ENCODE measurements around the gene ZFPL1. TPM values are rescaled to one million over a fixed set of nuclear protein-coding genes. Genes with fewer than 3 reads are reported as not detected.

Gene ZFPL1
- total RNA-seq, 1 donor from 2014 or later: 25.7 TPM

DNA sequence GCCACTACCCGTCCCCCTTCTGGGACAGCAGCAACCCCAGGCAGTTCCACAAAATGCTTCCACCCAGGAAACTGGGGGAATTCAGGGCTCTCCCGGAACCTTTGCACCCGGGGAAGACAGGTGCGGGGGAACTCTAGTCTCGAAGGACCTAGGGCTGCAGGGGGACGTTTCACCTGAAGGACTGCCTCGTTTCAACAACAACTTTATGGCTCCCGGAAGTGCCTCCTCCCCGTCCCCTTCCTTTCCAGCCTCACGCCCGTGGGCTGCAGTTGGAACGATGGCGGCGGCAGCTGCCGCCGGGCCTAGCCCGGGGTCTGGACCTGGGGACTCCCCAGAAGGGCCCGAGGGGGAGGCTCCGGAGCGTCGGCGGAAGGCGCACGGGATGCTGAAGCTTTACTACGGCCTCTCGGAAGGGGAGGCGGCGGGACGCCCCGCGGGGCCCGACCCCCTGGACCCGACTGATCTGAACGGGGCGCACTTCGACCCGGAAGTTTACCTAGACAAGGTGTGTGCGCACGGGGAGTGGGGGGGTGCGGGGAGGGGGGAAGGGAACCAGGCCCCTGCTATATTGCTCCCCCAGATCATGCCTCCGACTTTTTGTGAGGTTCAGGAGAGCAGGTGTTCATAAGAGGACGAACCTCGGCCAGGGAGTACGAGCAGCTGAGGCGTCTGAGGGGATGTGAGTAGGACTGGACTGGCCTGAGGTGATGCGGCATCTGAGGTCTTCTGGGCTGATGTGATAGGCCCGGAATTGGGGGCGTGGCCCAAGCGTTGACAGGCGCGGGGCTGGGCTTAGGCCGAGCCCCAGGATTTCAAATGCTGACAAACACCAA is 12.2 kb downstream of the ZFPL1 start, which contains the start of gene VPS51:
Gene VPS51, plus strand, starts transcription at position 241 of the 833 bp plus-strand sequence. Its CDS starts 37 bp downstream, at position 278.
- ATAC-seq: peak; percentile 92

DNA sequence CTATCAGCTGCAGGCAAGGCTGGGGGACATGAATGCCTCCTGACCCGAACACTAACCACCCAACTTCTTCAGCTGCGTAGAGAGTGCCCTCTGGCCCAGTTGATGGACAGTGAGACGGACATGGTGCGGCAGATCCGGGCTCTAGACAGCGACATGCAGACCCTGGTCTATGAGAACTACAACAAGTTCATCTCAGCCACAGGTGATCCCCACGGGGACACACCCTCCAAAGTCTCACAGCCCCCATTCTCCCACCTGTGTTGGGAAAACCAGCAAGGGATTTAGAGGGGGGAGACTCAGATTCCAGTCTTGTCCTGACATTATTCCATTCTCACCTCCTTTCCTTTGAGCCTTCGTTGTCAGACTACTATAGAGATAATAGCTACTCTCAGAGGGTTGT is 12.9 kb downstream of the ZFPL1 start:
- no peak for ATAC-seq

DNA sequence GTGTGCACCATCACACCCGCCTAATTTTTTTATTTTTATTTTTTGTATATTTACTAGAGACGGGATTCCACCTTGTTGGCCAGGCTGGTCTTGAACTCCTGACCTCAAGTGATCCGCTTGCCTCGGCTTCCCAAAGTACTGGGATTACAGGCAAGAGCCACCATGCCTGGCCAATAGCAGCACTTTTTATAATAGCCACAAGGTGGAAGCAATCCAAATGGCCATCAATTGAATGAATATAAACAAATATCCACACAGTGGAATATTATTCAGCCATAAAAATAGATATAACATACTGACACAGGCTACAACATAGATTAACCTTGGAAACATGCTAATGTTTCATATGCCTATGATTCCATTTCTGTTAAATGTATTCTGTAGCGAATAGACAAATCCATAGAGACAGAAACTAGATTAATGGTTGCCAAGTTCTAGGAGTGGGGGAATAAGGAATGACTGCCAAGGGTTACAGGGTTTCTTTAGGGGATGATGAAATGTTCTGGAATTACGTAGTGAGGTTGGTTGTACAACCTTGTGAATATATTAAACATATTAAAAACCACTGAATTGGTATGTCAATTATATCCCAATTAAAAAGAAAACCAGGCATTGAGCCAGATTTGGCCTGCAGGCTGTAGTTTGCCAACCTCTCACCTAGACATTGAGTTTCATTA is 16.8 kb downstream of the ZFPL1 start:
- peak; percentile 1 for ATAC-seq

DNA sequence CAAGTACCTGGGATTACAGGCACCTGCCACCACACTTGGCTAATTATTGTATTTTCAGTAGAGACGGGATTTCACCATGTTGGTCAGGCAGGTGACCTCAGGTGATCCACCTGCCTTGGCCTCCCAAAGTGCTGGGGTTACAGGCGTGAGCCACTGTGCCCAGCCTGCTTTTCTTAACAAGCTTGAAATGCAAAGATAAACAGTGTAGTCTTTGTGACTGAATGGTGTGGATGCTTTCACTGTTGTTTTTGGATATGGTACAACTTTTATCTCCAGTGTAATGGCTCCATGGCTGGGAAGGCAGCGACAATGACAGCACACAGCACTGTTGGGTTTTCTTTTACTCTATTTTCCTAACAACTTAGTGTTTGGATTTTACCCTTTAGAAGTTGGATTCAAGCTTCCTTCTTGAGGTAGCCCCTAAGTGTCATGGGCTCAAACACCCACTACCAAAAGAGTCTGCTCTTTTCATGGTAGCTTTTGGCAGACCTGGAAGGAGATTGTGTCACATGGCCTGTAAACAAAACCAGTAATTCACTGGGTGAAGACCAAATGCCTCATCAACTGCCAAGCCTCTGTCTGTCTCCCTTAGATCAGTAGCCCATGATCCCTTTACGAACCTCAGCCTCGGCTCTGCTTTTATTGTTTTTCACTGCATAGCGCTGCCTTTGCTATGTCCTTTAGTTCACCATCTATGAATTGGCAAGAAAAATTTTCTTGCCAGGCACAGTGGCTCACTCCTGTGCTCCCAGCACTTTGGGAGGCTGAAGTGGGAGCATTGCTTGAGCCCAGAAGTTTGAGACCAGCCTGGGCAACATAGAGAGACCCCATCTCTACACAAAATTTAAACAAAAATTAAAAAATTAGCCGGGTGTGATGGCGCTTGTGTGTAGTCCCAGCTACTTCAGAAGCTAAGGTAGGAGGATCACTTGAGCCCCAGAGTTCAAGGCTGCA is 18.4 kb downstream of the ZFPL1 start:
- ATAC-seq: peak; percentile 30

DNA sequence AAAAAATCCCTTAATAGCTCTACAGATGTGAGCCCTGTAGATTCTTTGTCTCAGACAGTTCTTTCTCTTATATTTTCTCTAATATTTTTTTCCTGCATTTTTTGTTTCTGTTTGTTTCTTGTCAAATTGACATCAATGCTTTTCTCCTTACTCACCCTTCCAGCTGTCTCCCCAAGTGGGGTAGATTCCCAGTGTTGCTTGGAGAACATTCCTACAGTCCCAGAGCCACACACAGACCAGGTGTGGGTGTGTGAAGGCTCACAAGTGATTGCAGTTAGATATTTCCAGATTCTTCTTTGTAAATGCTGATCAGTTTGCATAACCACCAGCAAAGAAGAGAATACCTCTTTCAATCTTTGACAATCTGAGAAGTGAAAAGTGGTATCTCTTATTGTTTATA is 19.5 kb downstream of the ZFPL1 start:
- no peak for ATAC-seq

DNA sequence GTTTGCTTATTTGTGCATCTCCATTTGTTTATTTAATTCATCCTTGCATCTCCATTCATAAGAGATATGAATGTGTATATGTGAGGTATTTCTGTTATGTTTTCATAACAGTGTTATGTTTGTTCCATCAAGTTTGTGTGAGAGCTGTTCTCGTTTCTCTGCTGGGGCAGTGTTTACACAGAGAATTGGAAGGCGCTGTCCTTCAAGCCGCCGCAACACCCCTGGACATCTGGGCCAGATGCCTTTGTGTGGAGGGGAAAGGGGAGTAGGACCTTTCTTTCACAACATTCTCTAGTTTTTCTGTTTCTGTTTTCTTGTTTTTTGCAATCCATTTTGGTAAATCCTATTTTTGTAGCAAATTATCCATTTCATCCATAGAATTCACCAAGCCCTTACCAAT is 20.6 kb downstream of the ZFPL1 start:
- no peak for ATAC-seq

DNA sequence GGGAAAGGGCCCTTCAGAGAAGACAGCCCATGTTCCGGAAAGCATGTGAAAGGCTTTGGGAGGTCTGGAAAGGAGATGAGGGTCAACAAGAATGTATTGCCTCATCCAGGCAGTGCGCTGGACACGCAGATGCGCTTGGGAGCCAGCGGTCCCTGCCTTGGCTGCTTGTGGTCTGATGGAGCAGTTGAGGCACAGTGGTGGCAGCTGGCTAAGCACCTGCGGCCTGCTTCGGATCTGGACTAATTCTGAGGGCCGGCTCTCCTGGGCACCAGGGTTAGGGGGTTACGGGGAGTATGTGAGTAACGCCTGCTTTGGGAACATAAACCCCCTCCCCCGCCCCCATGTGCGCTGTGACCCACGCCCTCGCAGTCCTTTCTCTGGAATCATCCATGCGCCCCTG is 23.1 kb downstream of the ZFPL1 start:
- ATAC-seq: no peak

DNA sequence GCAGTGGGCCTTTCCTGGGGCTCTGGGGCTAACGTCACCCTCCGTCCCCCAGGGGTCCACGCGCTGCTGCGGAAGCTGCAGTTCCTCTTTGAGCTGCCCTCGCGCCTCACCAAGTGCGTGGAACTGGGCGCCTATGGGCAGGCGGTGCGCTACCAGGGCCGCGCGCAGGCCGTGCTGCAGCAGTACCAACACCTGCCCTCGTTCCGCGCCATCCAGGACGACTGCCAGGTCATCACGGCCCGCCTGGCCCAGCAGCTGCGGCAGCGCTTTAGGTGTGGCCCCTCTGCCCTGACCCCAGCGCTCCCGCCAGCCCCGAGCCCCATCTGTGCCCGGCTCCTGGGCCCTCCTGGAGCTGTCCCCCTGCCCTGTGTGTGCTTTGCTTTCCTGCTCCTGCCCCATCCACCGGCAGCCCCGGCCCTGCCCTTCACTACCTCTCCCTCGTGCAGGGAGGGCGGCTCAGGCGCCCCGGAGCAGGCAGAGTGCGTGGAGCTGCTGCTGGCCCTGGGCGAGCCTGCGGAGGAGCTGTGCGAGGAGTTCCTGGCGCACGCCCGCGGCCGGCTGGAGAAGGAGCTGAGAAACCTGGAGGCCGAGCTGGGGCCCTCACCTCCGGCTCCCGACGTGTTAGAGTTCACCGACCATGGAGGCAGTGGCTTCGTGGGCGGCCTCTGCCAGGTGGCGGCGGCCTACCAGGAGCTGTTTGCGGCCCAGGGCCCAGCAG is 23.9 kb downstream of the ZFPL1 start:
- no peak for ATAC-seq

DNA sequence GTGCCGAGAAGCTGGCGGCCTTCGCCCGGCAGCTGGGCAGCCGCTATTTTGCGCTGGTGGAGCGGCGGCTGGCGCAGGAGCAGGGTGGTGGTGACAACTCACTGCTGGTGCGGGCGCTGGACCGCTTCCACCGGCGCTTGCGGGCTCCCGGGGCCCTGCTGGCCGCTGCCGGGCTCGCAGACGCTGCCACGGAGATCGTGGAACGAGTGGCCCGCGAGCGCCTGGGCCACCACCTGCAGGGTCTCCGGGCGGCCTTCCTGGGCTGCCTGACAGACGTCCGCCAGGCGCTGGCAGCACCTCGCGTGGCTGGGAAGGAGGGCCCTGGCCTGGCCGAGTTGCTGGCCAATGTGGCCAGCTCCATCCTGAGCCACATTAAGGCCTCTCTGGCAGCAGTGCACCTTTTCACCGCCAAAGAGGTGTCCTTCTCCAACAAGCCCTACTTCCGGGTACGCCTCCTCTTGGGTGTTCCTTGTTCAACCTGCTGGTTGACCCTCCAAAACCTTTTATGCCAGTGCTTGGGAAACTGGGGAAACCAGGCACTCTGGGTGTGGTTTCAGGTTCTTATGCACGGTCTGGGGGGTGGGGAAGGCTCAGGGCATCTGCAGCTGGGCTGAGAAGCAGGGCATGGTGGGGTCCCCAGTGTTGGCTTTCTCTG is 24.6 kb downstream of the ZFPL1 start:
- peak; percentile 29 for ATAC-seq

DNA sequence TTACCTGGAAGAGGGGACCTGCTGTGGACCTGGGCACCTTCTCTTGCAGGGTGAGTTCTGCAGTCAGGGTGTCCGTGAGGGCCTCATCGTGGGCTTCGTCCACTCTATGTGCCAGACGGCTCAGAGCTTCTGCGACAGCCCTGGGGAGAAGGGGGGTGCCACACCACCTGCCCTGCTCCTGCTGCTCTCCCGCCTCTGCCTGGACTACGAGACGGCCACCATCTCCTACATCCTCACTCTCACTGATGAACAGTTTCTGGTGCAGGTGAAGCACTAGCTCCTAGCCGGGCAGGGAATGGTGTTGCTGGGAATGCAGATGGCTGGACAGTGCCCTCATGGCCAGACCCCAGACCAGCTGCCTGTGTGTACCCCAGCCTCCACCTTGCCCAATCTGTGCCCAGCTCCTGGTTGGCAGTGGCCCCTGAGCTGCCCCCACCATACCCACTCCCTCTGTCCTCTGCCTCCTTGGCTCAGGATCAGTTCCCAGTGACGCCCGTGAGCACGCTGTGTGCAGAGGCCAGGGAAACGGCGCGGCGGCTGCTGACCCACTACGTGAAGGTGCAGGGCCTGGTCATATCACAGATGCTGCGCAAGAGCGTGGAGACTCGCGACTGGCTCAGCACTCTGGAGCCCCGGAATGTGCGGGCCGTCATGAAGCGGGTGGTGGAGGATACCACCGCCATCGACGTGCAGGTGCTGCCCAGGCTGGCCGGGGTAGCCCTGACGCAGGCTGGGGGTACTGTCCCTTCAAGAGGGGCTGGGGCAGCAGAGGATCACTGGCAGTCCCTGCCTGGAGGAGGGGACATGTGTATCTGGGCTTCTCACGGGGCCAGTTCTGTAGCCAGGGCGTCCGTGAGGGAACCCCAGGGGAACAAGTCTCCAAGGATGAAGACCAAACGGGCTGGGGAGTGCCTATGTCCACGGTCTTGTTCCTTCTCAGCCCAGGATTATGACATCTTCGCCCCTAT is 25.5 kb downstream of the ZFPL1 start:
- ATAC-seq: no peak

DNA sequence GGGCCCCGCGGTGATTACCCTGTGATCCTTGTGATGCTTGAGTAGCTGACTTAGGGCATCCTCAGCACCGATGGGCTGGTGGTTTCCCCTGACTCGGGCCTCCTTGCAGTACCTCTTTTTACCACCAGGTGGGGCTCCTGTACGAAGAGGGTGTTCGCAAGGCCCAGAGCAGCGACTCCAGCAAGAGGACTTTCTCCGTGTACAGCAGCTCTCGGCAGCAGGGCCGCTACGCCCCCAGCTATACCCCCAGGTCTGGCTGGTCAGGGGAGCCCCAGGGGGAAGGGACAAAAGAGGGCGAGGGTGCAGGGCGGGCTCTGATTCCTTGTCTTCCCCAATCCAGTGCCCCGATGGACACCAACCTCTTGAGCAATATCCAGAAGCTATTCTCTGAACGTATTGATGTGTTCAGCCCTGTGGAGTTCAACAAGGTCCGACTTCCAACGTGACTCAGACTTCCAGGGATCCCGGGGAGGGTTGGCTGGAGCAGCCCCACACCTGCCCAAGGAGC is 26.4 kb downstream of the ZFPL1 start:
- peak; percentile 55 for ATAC-seq

DNA sequence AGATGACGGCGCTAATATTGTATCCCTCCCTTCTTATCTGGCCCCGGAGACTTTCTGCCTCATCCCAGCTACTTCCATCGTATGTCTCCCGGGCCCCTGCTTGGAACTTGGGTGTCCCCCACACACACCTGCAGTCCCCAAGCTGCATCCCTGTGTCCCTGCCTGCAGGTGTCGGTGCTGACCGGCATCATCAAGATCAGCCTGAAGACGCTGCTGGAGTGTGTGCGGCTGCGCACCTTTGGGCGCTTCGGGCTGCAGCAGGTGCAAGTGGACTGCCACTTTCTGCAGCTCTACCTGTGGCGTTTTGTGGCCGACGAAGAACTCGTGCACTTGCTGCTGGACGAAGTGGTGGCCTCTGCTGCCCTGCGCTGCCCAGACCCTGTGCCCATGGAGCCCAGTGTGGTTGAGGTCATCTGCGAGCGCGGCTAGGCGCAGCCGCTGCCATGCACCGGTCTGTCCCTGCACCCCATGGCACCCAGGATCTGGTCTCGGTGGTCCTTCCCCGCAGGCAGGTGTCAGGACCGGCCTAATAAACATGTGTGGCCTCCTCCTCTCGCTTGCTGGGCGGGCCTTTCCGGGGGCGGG is 27.2 kb downstream of the ZFPL1 start:
- ATAC-seq: no peak

DNA sequence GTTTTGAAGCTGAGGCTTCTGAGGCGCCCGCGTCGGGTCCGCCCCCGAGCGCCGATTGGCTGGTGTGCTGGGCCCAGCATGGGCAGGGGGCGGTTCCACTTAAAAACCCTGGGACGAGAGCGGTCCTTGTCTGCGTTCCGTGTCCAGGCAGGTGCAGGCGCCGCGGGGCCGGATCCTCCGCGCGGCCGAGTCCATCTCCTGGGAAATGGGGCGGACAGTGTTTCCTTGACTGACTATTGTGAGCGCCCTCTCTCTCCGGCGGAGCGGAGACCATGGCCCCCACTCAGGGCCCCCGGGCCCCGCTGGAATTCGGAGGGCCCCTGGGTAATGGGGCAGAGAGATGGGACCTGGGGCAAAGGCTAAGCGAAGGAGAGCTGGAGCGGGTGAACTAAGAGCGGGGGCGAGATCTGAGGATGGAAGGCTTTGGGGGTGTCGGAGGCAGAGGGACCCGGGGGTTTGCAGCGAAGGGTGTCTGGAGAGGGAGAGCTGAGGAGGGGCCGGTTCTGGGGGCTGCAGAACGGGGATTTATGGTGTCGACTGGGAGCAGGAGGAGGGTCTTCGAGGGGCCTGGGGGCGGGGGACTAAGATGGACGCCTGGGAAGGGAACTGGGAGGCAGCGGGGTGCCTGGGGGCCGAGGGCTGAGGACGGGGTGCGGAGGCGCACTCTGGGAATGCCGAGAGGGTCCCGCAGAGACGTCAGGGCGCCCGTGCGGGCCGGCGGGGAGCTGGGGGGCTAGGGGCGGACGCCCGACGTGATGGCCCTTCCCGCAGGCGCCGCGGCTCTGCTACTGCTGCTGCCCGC is 27.9 kb downstream of the ZFPL1 start, which contains the start of gene TM7SF2:
Gene TM7SF2, plus strand, starts transcription at position 129 of the 802 bp plus-strand sequence. Its CDS starts 144 bp downstream, at position 273.
- ATAC-seq: peak; percentile 77

DNA sequence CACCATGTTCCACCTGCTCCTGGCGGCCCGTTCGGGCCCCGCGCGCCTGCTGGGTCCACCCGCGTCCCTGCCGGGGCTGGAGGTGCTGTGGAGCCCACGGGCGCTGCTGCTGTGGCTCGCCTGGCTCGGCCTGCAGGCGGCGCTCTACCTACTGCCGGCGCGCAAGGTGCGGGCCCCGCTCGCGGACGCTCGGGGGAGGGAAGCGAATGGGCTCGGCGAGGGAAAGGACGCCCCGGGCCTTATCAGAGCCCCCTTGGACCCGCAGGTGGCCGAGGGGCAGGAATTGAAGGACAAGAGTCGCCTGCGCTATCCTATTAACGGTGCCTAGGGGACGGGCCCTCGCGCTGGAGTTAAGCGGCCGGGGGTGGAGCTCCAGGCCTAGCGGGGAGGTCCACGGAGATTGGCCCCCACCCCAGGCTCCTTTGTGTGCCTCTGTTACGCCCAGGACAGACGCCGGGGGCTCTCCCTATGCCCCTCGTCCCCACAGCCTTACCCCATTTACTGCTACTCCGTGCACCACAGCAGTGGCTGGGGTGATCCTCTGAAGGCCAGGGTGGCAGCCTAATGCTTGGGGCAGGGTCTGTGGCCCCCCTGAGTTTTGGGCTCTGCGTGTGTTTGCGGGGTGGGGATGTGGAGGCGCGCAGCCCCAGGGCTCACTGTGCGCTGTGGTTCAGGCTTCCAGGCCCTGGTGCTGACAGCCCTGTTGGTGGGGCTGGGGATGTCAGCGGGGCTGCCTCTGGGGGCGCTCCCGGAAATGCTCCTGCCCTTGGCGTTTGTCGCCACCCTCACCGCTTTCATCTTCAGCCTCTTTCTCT is 28.7 kb downstream of the ZFPL1 start:
- ATAC-seq: peak; percentile 52

DNA sequence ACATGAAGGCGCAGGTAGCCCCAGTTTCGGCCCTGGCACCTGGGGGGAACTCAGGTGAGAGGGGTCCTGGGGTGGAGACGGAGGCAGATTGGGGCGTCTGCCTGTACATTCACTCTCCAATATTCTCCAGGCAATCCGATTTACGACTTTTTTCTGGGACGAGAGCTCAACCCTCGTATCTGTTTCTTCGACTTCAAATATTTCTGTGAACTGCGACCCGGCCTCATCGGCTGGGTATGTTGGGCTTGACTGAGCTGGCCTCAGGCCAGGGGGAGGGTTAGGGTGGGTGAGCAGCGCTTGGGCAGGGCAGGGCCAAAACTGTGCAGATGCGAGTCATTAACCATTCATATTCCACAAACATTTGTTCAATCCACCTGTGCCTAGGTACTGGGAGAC is 29.3 kb downstream of the ZFPL1 start:
- no peak for ATAC-seq

DNA sequence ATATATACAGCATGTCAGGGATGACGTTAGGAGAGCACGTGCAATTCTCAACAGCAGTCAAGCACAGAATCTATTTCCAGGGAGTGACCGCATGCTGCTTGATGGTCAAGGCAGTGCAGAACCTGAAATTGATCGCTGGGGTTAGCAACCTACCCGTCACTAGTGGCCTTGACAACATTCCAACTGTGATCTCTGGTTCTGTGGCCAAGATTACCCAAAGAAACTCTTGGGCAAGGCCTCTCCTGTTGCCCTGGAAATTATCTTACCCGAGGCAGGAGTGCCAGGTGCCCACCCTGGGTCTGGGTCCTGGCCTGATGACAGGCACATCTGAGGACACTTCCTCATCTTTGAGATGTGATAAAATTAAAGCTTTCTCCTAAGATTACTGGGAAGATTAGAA is 29.8 kb downstream of the ZFPL1 start:
- ATAC-seq: no peak

DNA sequence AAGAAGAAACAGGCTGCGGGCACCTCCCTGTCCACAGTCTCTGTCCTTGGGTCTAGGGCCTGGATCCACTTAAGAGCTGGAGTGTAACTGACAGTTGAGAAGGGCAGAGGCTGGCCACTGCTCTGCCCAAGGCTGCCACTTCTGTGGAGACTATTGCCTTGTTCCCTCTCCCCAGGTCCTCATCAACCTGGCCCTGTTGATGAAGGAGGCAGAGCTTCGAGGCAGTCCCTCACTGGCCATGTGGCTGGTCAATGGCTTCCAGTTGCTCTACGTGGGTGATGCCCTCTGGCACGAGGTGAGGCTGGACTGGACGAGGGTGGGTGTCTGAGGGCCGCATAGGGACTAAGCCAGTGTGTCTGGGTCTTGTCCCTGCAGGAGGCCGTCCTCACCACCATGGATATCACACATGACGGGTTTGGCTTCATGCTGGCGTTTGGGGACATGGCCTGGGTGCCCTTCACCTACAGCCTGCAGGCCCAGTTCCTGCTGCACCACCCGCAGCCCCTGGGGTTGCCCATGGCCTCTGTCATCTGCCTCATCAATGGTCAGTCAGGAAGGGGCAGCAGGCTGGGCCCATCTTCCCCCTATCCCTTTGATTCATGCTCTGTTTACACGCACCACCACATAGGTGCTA is 30.6 kb downstream of the ZFPL1 start:
- no peak for ATAC-seq
